ENCODE results near the gene ARHGAP28.

Gene ARHGAP28

DNA sequence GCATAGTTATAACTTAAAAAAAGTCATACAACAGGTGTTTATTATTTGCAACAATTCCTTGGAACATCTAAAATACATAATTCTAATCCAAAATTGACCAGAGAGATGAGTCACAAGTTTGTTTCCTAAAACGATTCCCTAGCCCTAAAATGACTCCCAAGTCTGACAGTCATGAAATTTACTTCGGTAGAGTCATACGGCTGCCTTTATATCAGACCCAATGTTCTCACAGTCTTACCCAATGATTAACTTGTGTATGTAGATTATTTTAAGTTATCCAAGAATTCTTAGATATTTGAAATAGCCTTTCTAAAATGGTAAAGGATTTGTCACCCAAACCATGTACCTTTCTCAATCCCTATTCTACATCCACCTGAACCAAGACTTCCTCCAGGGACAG, 213.2 kb downstream of the ARHGAP28 start:
- Histone ChIP-seq H3K9ac (ENCODE audit: low read length) (no peak overlapping the region), H2BK12ac (ENCODE audit: low read length in 2 of 2) (no peak overlapping the region), H3K4me1 (ENCODE audit: control insufficient read depth, insufficient read depth, low read depth, low read length) (no peaks in the 10 kb centered on the region), H2AFZ (ENCODE audit: low read depth, low read length) (no peak overlapping the region), H2BK120ac (ENCODE audit: low read depth, low read length) (no peak overlapping the region), H3K14ac (ENCODE audit: low read length in 2 of 2) (no peak overlapping the region), H3K18ac (ENCODE audit: low read depth in 1 of 2, low read length in 2 of 2) (no peak overlapping the region), H3K27me3 (ENCODE audit: control insufficient read depth in 1 of 2, insufficient read depth in 1 of 2, low read length in 2 of 2) (peaks cover 0 to 3% of the 10 kb centered on the region in 2 experiments), H4K91ac (ENCODE audit: low read length) (no peak overlapping the region), H3K79me1 (replicated peaks; ENCODE audit: low read length, poor library complexity, severe bottlenecking) (no peaks in the 10 kb centered on the region), H2BK5ac (ENCODE audit: low read depth, low read length, poor library complexity, severe bottlenecking) (no peak overlapping the region), H2AK5ac (ENCODE audit: low read length, severe bottlenecking) (no peak overlapping the region), H3K27ac (ENCODE audit: low read length, poor library complexity, severe bottlenecking) (no peak overlapping the region), H3K36me3 (ENCODE audit: control insufficient read depth in 1 of 2, insufficient read depth in 2 of 2, low read depth in 1 of 2, low read length in 2 of 2) (peaks cover 0 to 40% of the 10 kb centered on the region in 2 experiments), H3K4me2 (ENCODE audit: low read length, poor library complexity, severe bottlenecking) (no peak overlapping the region), H2BK15ac (ENCODE audit: low read depth, poor library complexity, severe bottlenecking) (no peak overlapping the region), H3K23ac (ENCODE audit: low read length in 2 of 2) (no peak overlapping the region), H4K8ac (ENCODE audit: low read length) (no peak overlapping the region), H3K4me3 (ENCODE audit: insufficient read depth in 1 of 2, low read depth in 1 of 2, low read length in 2 of 2) (no peak overlapping the region), H3K4ac (ENCODE audit: low read depth in 1 of 2, low read length in 2 of 2) (no peak overlapping the region), H3K9me3 (ENCODE audit: control insufficient read depth, low read length) (no peaks in the 10 kb centered on the region)
- DNase-seq = no peak
- WGBS = 100% methylated on average over 1 of the region's 3 CpGs

DNA sequence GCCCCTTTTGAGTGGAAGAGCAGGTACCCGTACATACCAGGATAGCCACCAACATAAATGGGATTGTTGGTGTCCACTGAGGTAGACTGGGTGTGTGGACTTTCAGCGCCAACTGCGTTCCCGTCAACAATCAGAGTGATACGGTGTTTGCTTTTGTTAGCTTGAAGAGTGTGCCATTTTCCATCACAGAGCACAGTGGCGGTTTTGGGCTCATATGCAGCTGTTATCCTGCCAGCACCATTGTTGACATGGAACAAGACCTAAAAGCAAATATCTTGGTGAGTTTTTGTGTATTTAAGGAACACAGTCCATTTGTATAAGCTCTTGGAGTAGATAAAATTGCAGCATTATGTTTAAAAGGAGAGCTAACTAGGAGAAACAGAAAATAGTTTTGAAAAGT, 213.6 kb downstream of the ARHGAP28 start:
- WGBS = 78% methylated on average over 6 of the region's 6 CpGs
- Histone ChIP-seq H3K9me3 (ENCODE audit: control insufficient read depth, low read length) (no peaks in the 10 kb centered on the region), H2AK5ac (ENCODE audit: low read length, severe bottlenecking) (no peak overlapping the region), H3K4me3 (ENCODE audit: insufficient read depth in 1 of 2, low read depth in 1 of 2, low read length in 2 of 2) (no peak overlapping the region), H4K8ac (ENCODE audit: low read length) (no peak overlapping the region), H3K36me3 (ENCODE audit: control insufficient read depth in 1 of 2, insufficient read depth in 2 of 2, low read depth in 1 of 2, low read length in 2 of 2) (peaks cover 0 to 44% of the 10 kb centered on the region in 2 experiments), H3K27ac (ENCODE audit: low read length, poor library complexity, severe bottlenecking) (no peak overlapping the region), H2BK15ac (ENCODE audit: low read depth, poor library complexity, severe bottlenecking) (no peak overlapping the region), H3K9ac (ENCODE audit: low read length) (no peak overlapping the region), H3K79me1 (replicated peaks; ENCODE audit: low read length, poor library complexity, severe bottlenecking) (no peaks in the 10 kb centered on the region), H3K4me2 (ENCODE audit: low read length, poor library complexity, severe bottlenecking) (no peak overlapping the region), H2BK12ac (ENCODE audit: low read length in 2 of 2) (no peak overlapping the region), H2BK120ac (ENCODE audit: low read depth, low read length) (no peak overlapping the region), H2BK5ac (ENCODE audit: low read depth, low read length, poor library complexity, severe bottlenecking) (no peak overlapping the region), H3K18ac (ENCODE audit: low read depth in 1 of 2, low read length in 2 of 2) (no peak overlapping the region), H3K23ac (ENCODE audit: low read length in 2 of 2) (no peak overlapping the region), H4K91ac (ENCODE audit: low read length) (no peak overlapping the region), H2AFZ (ENCODE audit: low read depth, low read length) (no peak overlapping the region), H3K14ac (ENCODE audit: low read length in 2 of 2) (no peak overlapping the region), H3K27me3 (ENCODE audit: control insufficient read depth in 1 of 2, insufficient read depth in 1 of 2, low read length in 2 of 2) (peaks cover 0 to 5% of the 10 kb centered on the region in 2 experiments), H3K4me1 (ENCODE audit: control insufficient read depth, insufficient read depth, low read depth, low read length) (no peaks in the 10 kb centered on the region), H3K4ac (ENCODE audit: low read depth in 1 of 2, low read length in 2 of 2) (no peak overlapping the region)
- no peak for DNase-seq

DNA sequence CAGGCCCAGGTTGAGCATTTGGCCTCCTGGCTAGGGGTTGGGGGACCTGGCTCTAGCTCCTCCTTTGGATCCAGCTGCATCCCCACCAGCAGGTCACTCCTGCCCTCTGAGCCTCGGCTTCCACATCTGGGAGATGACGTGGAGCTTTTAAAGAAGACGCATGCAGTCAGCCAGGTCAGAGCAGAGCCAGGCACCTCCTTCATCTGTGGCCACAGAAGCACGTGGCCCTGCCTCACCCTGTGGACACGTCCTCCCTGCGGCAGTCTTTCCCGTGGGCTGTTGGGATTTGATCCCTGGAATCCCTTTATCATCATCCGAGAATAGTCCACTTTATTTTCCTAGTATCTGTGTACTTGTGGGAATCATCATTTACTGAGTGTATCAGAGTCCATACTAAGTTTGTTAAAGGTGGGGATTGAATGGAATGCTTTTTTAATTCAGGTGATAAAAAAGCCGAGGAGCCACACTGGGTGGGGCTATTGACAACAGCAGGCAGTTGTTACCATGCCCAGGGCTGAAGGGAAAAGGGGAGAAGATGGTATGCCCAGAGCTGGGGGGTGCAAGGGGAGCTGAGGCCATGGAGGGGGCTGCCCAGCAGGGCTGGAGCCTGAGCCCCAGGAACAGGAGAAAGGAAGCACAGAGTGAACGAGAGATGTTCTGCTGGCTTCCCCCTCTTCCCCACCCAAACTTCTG, 218.0 kb downstream of the ARHGAP28 start:
- no peak overlapping the region for H3K4me3 ChIP-seq (ENCODE audit: insufficient read depth in 1 of 2, low read depth in 1 of 2, low read length in 2 of 2)
- no peak overlapping the region for H3K9ac ChIP-seq (ENCODE audit: low read length)
- no peak overlapping the region for H3K23ac ChIP-seq (ENCODE audit: low read length in 2 of 2)
- no peak for DNase-seq
- H3K4me2 ChIP-seq (ENCODE audit: low read length, poor library complexity, severe bottlenecking) = no peak overlapping the region
- no peaks in the 10 kb centered on the region for H3K79me1 ChIP-seq (replicated peaks; ENCODE audit: low read length, poor library complexity, severe bottlenecking)
- H2BK5ac ChIP-seq (ENCODE audit: low read depth, low read length, poor library complexity, severe bottlenecking) = no peak overlapping the region
- no peak overlapping the region for H2BK15ac ChIP-seq (ENCODE audit: low read depth, poor library complexity, severe bottlenecking)
- no peak overlapping the region for H3K14ac ChIP-seq (ENCODE audit: low read length in 2 of 2)
- no peak overlapping the region for H3K18ac ChIP-seq (ENCODE audit: low read depth in 1 of 2, low read length in 2 of 2)
- no peak overlapping the region for H2BK120ac ChIP-seq (ENCODE audit: low read depth, low read length)
- peaks cover 0 to 53% of the 10 kb centered on the region in 2 experiments for H3K36me3 ChIP-seq (ENCODE audit: control insufficient read depth in 1 of 2, insufficient read depth in 2 of 2, low read depth in 1 of 2, low read length in 2 of 2)
- no peaks in the 10 kb centered on the region for H3K4me1 ChIP-seq (ENCODE audit: control insufficient read depth, insufficient read depth, low read depth, low read length)
- no peak overlapping the region for H4K91ac ChIP-seq (ENCODE audit: low read length)
- peaks cover 0 to 9% of the 10 kb centered on the region in 2 experiments for H3K27me3 ChIP-seq (ENCODE audit: control insufficient read depth in 1 of 2, insufficient read depth in 1 of 2, low read length in 2 of 2)
- H2AFZ ChIP-seq (ENCODE audit: low read depth, low read length) = no peak overlapping the region
- H4K8ac ChIP-seq (ENCODE audit: low read length) = no peak overlapping the region
- 81% methylated on average over 10 of the region's 10 CpGs for WGBS
- no peak overlapping the region for H3K27ac ChIP-seq (ENCODE audit: low read length, poor library complexity, severe bottlenecking)
- no peaks in the 10 kb centered on the region for H3K9me3 ChIP-seq (ENCODE audit: control insufficient read depth, low read length)
- H2BK12ac ChIP-seq (ENCODE audit: low read length in 2 of 2) = no peak overlapping the region
- no peak overlapping the region for H3K4ac ChIP-seq (ENCODE audit: low read depth in 1 of 2, low read length in 2 of 2)
- H2AK5ac ChIP-seq (ENCODE audit: low read length, severe bottlenecking) = no peak overlapping the region

DNA sequence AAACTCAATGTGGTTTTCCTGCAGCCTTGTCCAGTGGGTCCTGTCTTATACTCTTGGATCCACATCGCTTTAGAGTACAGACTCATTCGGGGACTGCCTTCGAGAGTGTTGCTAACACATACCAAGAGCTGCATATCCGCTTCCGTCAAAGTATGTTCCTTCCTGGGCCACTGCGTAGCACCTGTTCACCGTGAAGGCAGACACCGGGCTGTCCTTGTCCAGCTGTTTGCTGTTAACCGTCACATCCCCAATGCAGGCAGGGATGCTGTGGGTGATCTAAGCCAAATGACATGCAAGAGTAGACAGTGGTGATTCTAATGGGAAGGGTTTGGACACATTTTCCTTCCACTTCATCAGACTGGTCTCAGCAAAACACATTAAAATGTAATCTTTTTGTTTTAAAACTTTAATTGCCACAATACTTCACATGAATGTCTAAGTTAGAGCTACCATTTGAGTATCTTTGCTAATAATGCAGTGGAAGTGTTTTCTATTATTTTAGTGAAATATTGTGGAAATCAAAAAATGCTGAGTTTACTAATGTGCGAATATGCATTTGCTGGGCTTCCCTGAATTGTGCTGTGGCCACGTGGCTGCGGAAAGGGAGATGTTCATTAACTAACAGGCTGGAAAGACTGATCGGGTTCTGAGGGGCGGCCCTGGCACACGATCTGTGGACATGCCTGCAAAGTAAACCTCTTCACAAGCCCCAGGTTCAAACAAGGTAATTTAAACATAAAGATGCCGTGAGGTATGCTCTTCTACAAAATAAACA, 219.0 kb downstream of the ARHGAP28 start:
- Histone ChIP-seq H3K4me1 (ENCODE audit: control insufficient read depth, insufficient read depth, low read depth, low read length) (no peaks in the 10 kb centered on the region), H2BK15ac (ENCODE audit: low read depth, poor library complexity, severe bottlenecking) (no peak overlapping the region), H3K27ac (ENCODE audit: low read length, poor library complexity, severe bottlenecking) (no peak overlapping the region), H3K14ac (ENCODE audit: low read length in 2 of 2) (no peak overlapping the region), H3K18ac (ENCODE audit: low read depth in 1 of 2, low read length in 2 of 2) (no peak overlapping the region), H3K4me3 (ENCODE audit: insufficient read depth in 1 of 2, low read depth in 1 of 2, low read length in 2 of 2) (no peak overlapping the region), H3K4ac (ENCODE audit: low read depth in 1 of 2, low read length in 2 of 2) (no peak overlapping the region), H2BK120ac (ENCODE audit: low read depth, low read length) (no peak overlapping the region), H3K9ac (ENCODE audit: low read length) (no peak overlapping the region), H4K91ac (ENCODE audit: low read length) (no peak overlapping the region), H3K23ac (ENCODE audit: low read length in 2 of 2) (no peak overlapping the region), H3K36me3 (ENCODE audit: control insufficient read depth in 1 of 2, insufficient read depth in 2 of 2, low read depth in 1 of 2, low read length in 2 of 2) (peaks cover 0 to 52% of the 10 kb centered on the region in 2 experiments), H2BK12ac (ENCODE audit: low read length in 2 of 2) (no peak overlapping the region), H2AFZ (ENCODE audit: low read depth, low read length) (no peak overlapping the region), H2BK5ac (ENCODE audit: low read depth, low read length, poor library complexity, severe bottlenecking) (no peak overlapping the region), H4K8ac (ENCODE audit: low read length) (no peak overlapping the region), H3K79me1 (replicated peaks; ENCODE audit: low read length, poor library complexity, severe bottlenecking) (no peaks in the 10 kb centered on the region), H3K27me3 (ENCODE audit: control insufficient read depth in 1 of 2, insufficient read depth in 1 of 2, low read length in 2 of 2) (peaks cover 0 to 9% of the 10 kb centered on the region in 2 experiments), H3K4me2 (ENCODE audit: low read length, poor library complexity, severe bottlenecking) (no peak overlapping the region), H2AK5ac (ENCODE audit: low read length, severe bottlenecking) (no peak overlapping the region), H3K9me3 (ENCODE audit: control insufficient read depth, low read length) (no peaks in the 10 kb centered on the region)
- 88% methylated on average over 16 of the region's 16 CpGs for WGBS
- DNase-seq = no peak
